H9 (cell line): ENCODE measurements around the gene PTPN12. TPM values are rescaled to one million over a fixed set of nuclear protein-coding genes. Genes with fewer than 3 reads are reported as not detected.

Experiments
- DNase-seq: peaks from one replicate; pipeline ENCODE4 v3.0.0-alpha.2; 2017
- H2AFZ ChIP-seq: one replicate; pipeline ENCODE4 v1.6.1; 2013; ENCODE audit warnings: mild to moderate bottlenecking, low read length, control low read depth, moderate library complexity
- H2AK5ac ChIP-seq: 2 replicates; pipeline ENCODE4 v1.6.1; 2013; ENCODE audit warnings: low read length, control low read depth, mixed read lengths; ENCODE audit not compliant: insufficient read length
- H2BK120ac ChIP-seq: one replicate; pipeline ENCODE4 v1.6.1; 2013; ENCODE audit warnings: low read depth, mild to moderate bottlenecking, low read length, control low read depth, inconsistent platforms; ENCODE audit not compliant: poor library complexity, severe bottlenecking
- H2BK12ac ChIP-seq: 2 replicates; pipeline ENCODE4 v1.6.1; 2013; ENCODE audit warnings: low read length, control low read depth, mixed read lengths, low read depth; ENCODE audit not compliant: insufficient read length
- H2BK15ac ChIP-seq: 2 replicates; pipeline ENCODE4 v1.6.1; 2013; ENCODE audit warnings: low read depth, low read length, control low read depth
- H2BK20ac ChIP-seq: one replicate; pipeline ENCODE4 v1.6.1; 2013; ENCODE audit warnings: low read depth, mild to moderate bottlenecking, low read length, control low read depth, inconsistent platforms; ENCODE audit not compliant: poor library complexity, severe bottlenecking
- H2BK5ac ChIP-seq: 2 replicates; pipeline ENCODE4 v1.6.1; 2013; ENCODE audit warnings: low read length, control low read depth, mixed read lengths; ENCODE audit not compliant: insufficient read length
- H3K14ac ChIP-seq: 2 replicates; pipeline ENCODE4 v1.6.1; 2013; ENCODE audit warnings: low read length, control low read depth; ENCODE audit not compliant: insufficient read depth
- H3K18ac ChIP-seq: 2 replicates; pipeline ENCODE4 v1.6.1; 2013; ENCODE audit warnings: low read depth, mild to moderate bottlenecking, mixed read lengths, low read length, control low read depth; ENCODE audit not compliant: insufficient read length
- H3K23ac ChIP-seq: 2 replicates; pipeline ENCODE4 v1.6.1; 2013; ENCODE audit warnings: low read length, control low read depth, mixed read lengths, low read depth; ENCODE audit not compliant: insufficient read length
- H3K23me2 ChIP-seq: 2 replicates; pipeline ENCODE4 v1.6.1; 2013; ENCODE audit warnings: low read depth, mild to moderate bottlenecking, mixed read lengths, low read length, control low read depth; ENCODE audit not compliant: insufficient read length, poor library complexity, severe bottlenecking
- H3K27ac ChIP-seq: 2 replicates; pipeline ENCODE4 v1.5.1; 2013; ENCODE audit warnings: low read length, control low read depth, mixed read lengths, low read depth; ENCODE audit not compliant: insufficient read length
- H3K27me3 ChIP-seq: 2 replicates; pipeline ENCODE4 v1.6.1; 2013; ENCODE audit warnings: low read length, control low read depth, inconsistent platforms; ENCODE audit not compliant: insufficient read depth
- H3K4ac ChIP-seq: 2 replicates; pipeline ENCODE4 v1.6.1; 2013; ENCODE audit warnings: low read depth, mild to moderate bottlenecking, control low read depth, inconsistent platforms, low read length, moderate library complexity
- H3K4me1 ChIP-seq: 2 replicates; pipeline ENCODE4 v1.6.1; 2013; ENCODE audit warnings: low read length, control low read depth, inconsistent platforms; ENCODE audit not compliant: insufficient read depth
- H3K4me2 ChIP-seq: 2 replicates; pipeline ENCODE4 v1.6.1; 2013; ENCODE audit warnings: low read length, control low read depth, mixed read lengths; ENCODE audit not compliant: insufficient read length, insufficient read depth
- H3K56ac ChIP-seq: 2 replicates; pipeline ENCODE4 v1.6.1; 2013; ENCODE audit warnings: low read depth, mild to moderate bottlenecking, mixed read lengths, low read length, control low read depth; ENCODE audit not compliant: insufficient read length
- H3K79me1 ChIP-seq: 2 replicates; pipeline ENCODE4 v1.6.1; 2013; ENCODE audit warnings: low read depth, mild to moderate bottlenecking, moderate library complexity, low read length, control low read depth, inconsistent platforms; ENCODE audit not compliant: insufficient read depth, poor library complexity, severe bottlenecking
- H3K79me2 ChIP-seq: 2 replicates; pipeline ENCODE4 v1.6.1; 2013; ENCODE audit warnings: low read length, control low read depth, inconsistent platforms; ENCODE audit not compliant: insufficient read depth
- H3K9ac ChIP-seq: 2 replicates; pipeline ENCODE4 v1.6.1; 2013; ENCODE audit warnings: low read length, control low read depth, mixed read lengths; ENCODE audit not compliant: insufficient read length; ENCODE audit errors: extremely low read depth
- H3K9me3 ChIP-seq: one replicate; pipeline ENCODE4 v1.6.1; 2013; ENCODE audit warnings: low read depth, low read length, inconsistent platforms; ENCODE audit not compliant: control insufficient read depth
- H3T11ph ChIP-seq: one replicate; pipeline ENCODE4 v1.6.1; 2013; ENCODE audit warnings: mild to moderate bottlenecking, low read length, control low read depth, inconsistent platforms
- H4K20me1 ChIP-seq: one replicate; pipeline ENCODE4 v1.6.1; 2013; ENCODE audit not compliant: control insufficient read depth, insufficient read length, insufficient read depth
- H4K5ac ChIP-seq: 2 replicates; pipeline ENCODE4 v1.6.1; 2013; ENCODE audit warnings: low read depth, mild to moderate bottlenecking, mixed read lengths, low read length, control low read depth; ENCODE audit not compliant: insufficient read length
- H4K8ac ChIP-seq: replicated peaks from 2 replicates; pipeline ENCODE4 v1.6.1; 2013; ENCODE audit warnings: low read length, control low read depth, mixed read lengths, low read depth; ENCODE audit not compliant: insufficient read length
- H4K91ac ChIP-seq: 2 replicates; pipeline ENCODE4 v1.6.1; 2013; ENCODE audit warnings: low read depth, mild to moderate bottlenecking, moderate library complexity, mixed read lengths, low read length, control low read depth; ENCODE audit not compliant: insufficient read length
- H3K27ac Mint-ChIP-seq, 3 experiments: 2 replicates in 2 of 3; 3 replicates in 1 of 3; pipeline ENCODE4 v1.8.0; 2020 to 2021; ENCODE audit warnings: mixed read lengths in 3 of 3, mild to moderate bottlenecking in 1 of 3, moderate library complexity in 1 of 3
- H3K27me3 Mint-ChIP-seq: 2 replicates; pipeline ENCODE4 v1.8.0; 2021; ENCODE audit warnings: low read depth, mild to moderate bottlenecking, moderate library complexity, mixed read lengths
- H3K36me3 Mint-ChIP-seq, 3 experiments: 2 replicates in 2 of 3; 3 replicates in 1 of 3; pipeline ENCODE4 v1.8.0; 2020 to 2021; ENCODE audit warnings: low read depth in 3 of 3, mixed read lengths in 3 of 3; ENCODE audit not compliant: insufficient read depth in 1 of 3
- H3K4me1 Mint-ChIP-seq, 2 experiments: 2 replicates each; pipeline ENCODE4 v1.8.0; 2020; ENCODE audit warnings: mixed read lengths in 2 of 2
- H3K4me3 Mint-ChIP-seq, 2 experiments: 2 replicates in 1 of 2; 3 replicates in 1 of 2; pipeline ENCODE4 v1.8.0; 2020 to 2021; ENCODE audit warnings: mild to moderate bottlenecking in 2 of 2, mixed read lengths in 2 of 2, moderate library complexity in 1 of 2
- H3K9me3 Mint-ChIP-seq, 2 experiments: 2 replicates in 1 of 2; 3 replicates in 1 of 2; pipeline ENCODE4 v1.8.0; 2020; ENCODE audit warnings: mild to moderate bottlenecking in 2 of 2, mixed read lengths in 2 of 2, moderate library complexity in 1 of 2
- total RNA-seq: library from RNA; stranded (reverse); gene quantifications from 2 replicates; pipeline ENCODE4 v1.2.1, GENCODE V29; 2021
- TF ChIP-seq, protein P1 (sequence below): fragments of 200-600 bp; sonication (generic); conservative IDR thresholded peaks from 3 replicates; pipeline ENCODE4 v1.8.0; 2021; ENCODE audit warnings: antibody characterized with exemption, mild to moderate bottlenecking

Gene PTPN12
- total RNA-seq, 1 experiment from 2014 or later: 128 TPM

DNA sequence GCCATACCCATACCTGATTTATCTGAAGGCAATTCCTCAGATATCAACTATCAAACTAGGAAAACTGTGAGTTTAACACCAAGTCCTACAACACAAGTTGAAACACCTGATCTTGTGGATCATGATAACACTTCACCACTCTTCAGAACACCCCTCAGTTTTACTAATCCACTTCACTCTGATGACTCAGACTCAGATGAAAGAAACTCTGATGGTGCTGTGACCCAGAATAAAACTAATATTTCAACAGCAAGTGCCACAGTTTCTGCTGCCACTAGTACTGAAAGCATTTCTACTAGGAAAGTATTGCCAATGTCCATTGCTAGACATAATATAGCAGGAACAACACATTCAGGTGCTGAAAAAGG lies 90.2 kb downstream of the PTPN12 start:
- H3K9me3 Mint-ChIP-seq: no peaks in the 10 kb centered on the region
- Histone ChIP-seq H4K5ac (no peak overlapping the region), H2BK12ac (no peak overlapping the region), H3K23me2 (no peaks in the 10 kb centered on the region), H3K56ac (no peak overlapping the region), H2AFZ (no peak overlapping the region), H3T11ph (no peak overlapping the region), H3K14ac (no peak overlapping the region), H3K79me1 (no peaks in the 10 kb centered on the region), H2BK20ac (no peak overlapping the region), H4K91ac (no peak overlapping the region), H3K4ac (no peak overlapping the region), H3K18ac (no peak overlapping the region), H3K79me2 (no peaks in the 10 kb centered on the region), H3K4me1 (no peaks in the 10 kb centered on the region), H4K8ac (no peak overlapping the region), H3K27ac (no peak overlapping the region), H3K23ac (no peak overlapping the region), H3K9ac (no peak overlapping the region), H4K20me1 (no peaks in the 10 kb centered on the region), H2AK5ac (no peak overlapping the region), H2BK15ac (no peak overlapping the region), H3K27me3 (no peaks in the 10 kb centered on the region), H2BK120ac (no peak overlapping the region), H3K9me3 (no peaks in the 10 kb centered on the region), H2BK5ac (no peak overlapping the region), H3K4me2 (no peak overlapping the region)
- no peak overlapping the region for H3K4me3 Mint-ChIP-seq
- H3K4me1 Mint-ChIP-seq: no peaks in the 10 kb centered on the region
- no peak for DNase-seq
- H3K27ac Mint-ChIP-seq: no peak overlapping the region
- H3K27me3 Mint-ChIP-seq: no peaks in the 10 kb centered on the region
- H3K36me3 Mint-ChIP-seq: peaks cover 13 to 55% (median 42%) of the 10 kb centered on the region in 3 experiments; a peak in 6 of 7 replicates
- TF ChIP-seq, protein P1, sequence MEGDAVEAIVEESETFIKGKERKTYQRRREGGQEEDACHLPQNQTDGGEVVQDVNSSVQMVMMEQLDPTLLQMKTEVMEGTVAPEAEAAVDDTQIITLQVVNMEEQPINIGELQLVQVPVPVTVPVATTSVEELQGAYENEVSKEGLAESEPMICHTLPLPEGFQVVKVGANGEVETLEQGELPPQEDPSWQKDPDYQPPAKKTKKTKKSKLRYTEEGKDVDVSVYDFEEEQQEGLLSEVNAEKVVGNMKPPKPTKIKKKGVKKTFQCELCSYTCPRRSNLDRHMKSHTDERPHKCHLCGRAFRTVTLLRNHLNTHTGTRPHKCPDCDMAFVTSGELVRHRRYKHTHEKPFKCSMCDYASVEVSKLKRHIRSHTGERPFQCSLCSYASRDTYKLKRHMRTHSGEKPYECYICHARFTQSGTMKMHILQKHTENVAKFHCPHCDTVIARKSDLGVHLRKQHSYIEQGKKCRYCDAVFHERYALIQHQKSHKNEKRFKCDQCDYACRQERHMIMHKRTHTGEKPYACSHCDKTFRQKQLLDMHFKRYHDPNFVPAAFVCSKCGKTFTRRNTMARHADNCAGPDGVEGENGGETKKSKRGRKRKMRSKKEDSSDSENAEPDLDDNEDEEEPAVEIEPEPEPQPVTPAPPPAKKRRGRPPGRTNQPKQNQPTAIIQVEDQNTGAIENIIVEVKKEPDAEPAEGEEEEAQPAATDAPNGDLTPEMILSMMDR: no peak
